Measurements from ENCODE around the gene ANKS1B. TPM values are rescaled to one million over a fixed set of nuclear protein-coding genes. Genes with fewer than 3 reads are reported as not detected.

The ANKS1B gene
- total and polyA plus RNA-seq, 9 donors: 1.4 to 5.6 (median 2.7) TPM

GRCh38 chr12:99201906-99202645 is 782.7 kb downstream of the ANKS1B start:
- H3K27ac ChIP-seq (ENCODE audit: low read length): no peak overlapping the region
- H3K4me3 ChIP-seq (ENCODE audit: low read length): no peak overlapping the region
- WGBS (ENCODE audit: insufficient coverage): no CpG with 5 or more reads among the region's 3 CpGs
- DNase-seq: no peak
- no peaks in the 10 kb centered on the region for H3K36me3 ChIP-seq (ENCODE audit: control insufficient read depth, insufficient read depth, low read length)
- H3K27me3 ChIP-seq (ENCODE audit: control insufficient read depth, insufficient read depth, low read length): no peaks in the 10 kb centered on the region
- no peaks in the 10 kb centered on the region for H3K4me1 ChIP-seq (ENCODE audit: control insufficient read depth, insufficient read depth, low read length)
- no peaks in the 10 kb centered on the region for H3K9me3 ChIP-seq (replicated peaks; ENCODE audit: control insufficient read depth, low read depth, low read length)

GRCh38 chr12:99200711-99201384 is 783.9 kb downstream of the ANKS1B start:
- Histone ChIP-seq H3K4me3 (ENCODE audit: low read length) (no peak overlapping the region), H3K36me3 (ENCODE audit: control insufficient read depth, insufficient read depth, low read length) (no peaks in the 10 kb centered on the region), H3K27ac (ENCODE audit: low read length) (no peak overlapping the region), H3K27me3 (ENCODE audit: control insufficient read depth, insufficient read depth, low read length) (no peaks in the 10 kb centered on the region), H3K4me1 (ENCODE audit: control insufficient read depth, insufficient read depth, low read length) (no peaks in the 10 kb centered on the region), H3K9me3 (replicated peaks; ENCODE audit: control insufficient read depth, low read depth, low read length) (no peaks in the 10 kb centered on the region)
- 0% methylated on average over 1 of the region's 1 CpG for WGBS (ENCODE audit: insufficient coverage)
- no peak for DNase-seq

- Histone ChIP-seq H3K4me3 (ENCODE audit: low read length) (no peak overlapping the region), H3K27ac (ENCODE audit: low read length) (no peak overlapping the region), H3K36me3 (ENCODE audit: control insufficient read depth, insufficient read depth, low read length) (no peaks in the 10 kb centered on the region), H3K27me3 (ENCODE audit: control insufficient read depth, insufficient read depth, low read length) (no peaks in the 10 kb centered on the region), H3K9me3 (replicated peaks; ENCODE audit: control insufficient read depth, low read depth, low read length) (no peaks in the 10 kb centered on the region), H3K4me1 (ENCODE audit: control insufficient read depth, insufficient read depth, low read length) (no peaks in the 10 kb centered on the region)
- no peak for DNase-seq
- no CpG with 5 or more reads among the region's 1 CpG for whole genome bisulfite sequencing (ENCODE audit: insufficient coverage)
Observed at GRCh38 chr12:99195474-99195873, 789.3 kb downstream of the ANKS1B start.

- no peaks in the 10 kb centered on the region for H3K27me3 ChIP-seq (ENCODE audit: control insufficient read depth, insufficient read depth, low read length)
- H3K9me3 ChIP-seq (replicated peaks; ENCODE audit: control insufficient read depth, low read depth, low read length): no peaks in the 10 kb centered on the region
- H3K36me3 ChIP-seq (ENCODE audit: control insufficient read depth, insufficient read depth, low read length): no peaks in the 10 kb centered on the region
- DNase-seq: no peak
- no peaks in the 10 kb centered on the region for H3K4me1 ChIP-seq (ENCODE audit: control insufficient read depth, insufficient read depth, low read length)
- whole genome bisulfite sequencing (ENCODE audit: insufficient coverage): no CpG with 5 or more reads among the region's 3 CpGs
- H3K4me3 ChIP-seq (ENCODE audit: low read length): no peak overlapping the region
- H3K27ac ChIP-seq (ENCODE audit: low read length): no peak overlapping the region
Observed at GRCh38 chr12:99192489-99192888, 792.2 kb downstream of the ANKS1B start.

GRCh38 chr12:99176871-99177270 is 807.9 kb downstream of the ANKS1B start:
- DNase-seq: no peak
- WGBS (ENCODE audit: insufficient coverage): no CpG with 5 or more reads among the region's 4 CpGs

GRCh38 chr12:99170461-99170860 is 814.3 kb downstream of the ANKS1B start:
- H3K9me3 ChIP-seq (replicated peaks; ENCODE audit: control insufficient read depth, low read depth, low read length): no peaks in the 10 kb centered on the region
- H3K4me3 ChIP-seq (ENCODE audit: low read length): no peak overlapping the region
- no peak for DNase-seq
- no peaks in the 10 kb centered on the region for H3K27me3 ChIP-seq (ENCODE audit: control insufficient read depth, insufficient read depth, low read length)
- no peak overlapping the region for H3K27ac ChIP-seq (ENCODE audit: low read length)
- no peaks in the 10 kb centered on the region for H3K36me3 ChIP-seq (ENCODE audit: control insufficient read depth, insufficient read depth, low read length)
- no CpG with 5 or more reads among the region's 5 CpGs for WGBS (ENCODE audit: insufficient coverage)
- H3K4me1 ChIP-seq (ENCODE audit: control insufficient read depth, insufficient read depth, low read length): no peaks in the 10 kb centered on the region

More at GRCh38 chr12:99176871-99177270, 807.9 kb downstream of the ANKS1B start:
- Histone ChIP-seq H3K36me3 (ENCODE audit: control insufficient read depth, insufficient read depth, low read length) (no peaks in the 10 kb centered on the region), H3K27me3 (ENCODE audit: control insufficient read depth, insufficient read depth, low read length) (no peaks in the 10 kb centered on the region), H3K4me1 (ENCODE audit: control insufficient read depth, insufficient read depth, low read length) (no peaks in the 10 kb centered on the region), H3K9me3 (replicated peaks; ENCODE audit: control insufficient read depth, low read depth, low read length) (no peaks in the 10 kb centered on the region), H3K4me3 (ENCODE audit: low read length) (no peak overlapping the region), H3K27ac (ENCODE audit: low read length) (no peak overlapping the region)

- H3K9me3 ChIP-seq (replicated peaks; ENCODE audit: control insufficient read depth, low read depth, low read length): no peaks in the 10 kb centered on the region
- no CpG with 5 or more reads among the region's 2 CpGs for WGBS (ENCODE audit: insufficient coverage)
- H3K36me3 ChIP-seq (ENCODE audit: control insufficient read depth, insufficient read depth, low read length): no peaks in the 10 kb centered on the region
- no peak overlapping the region for H3K27ac ChIP-seq (ENCODE audit: low read length)
- H3K4me1 ChIP-seq (ENCODE audit: control insufficient read depth, insufficient read depth, low read length): no peaks in the 10 kb centered on the region
- no peaks in the 10 kb centered on the region for H3K27me3 ChIP-seq (ENCODE audit: control insufficient read depth, insufficient read depth, low read length)
- H3K4me3 ChIP-seq (ENCODE audit: low read length): no peak overlapping the region
- DNase-seq: no peak
Observed at GRCh38 chr12:99170037-99170436, 814.7 kb downstream of the ANKS1B start.

- no peaks in the 10 kb centered on the region for H3K9me3 ChIP-seq (replicated peaks; ENCODE audit: control insufficient read depth, low read depth, low read length)
- H3K4me1 ChIP-seq (ENCODE audit: control insufficient read depth, insufficient read depth, low read length): no peaks in the 10 kb centered on the region
- no peak for DNase-seq
- H3K27ac ChIP-seq (ENCODE audit: low read length): no peak overlapping the region
- H3K4me3 ChIP-seq (ENCODE audit: low read length): no peak overlapping the region
- H3K36me3 ChIP-seq (ENCODE audit: control insufficient read depth, insufficient read depth, low read length): no peaks in the 10 kb centered on the region
- no peaks in the 10 kb centered on the region for H3K27me3 ChIP-seq (ENCODE audit: control insufficient read depth, insufficient read depth, low read length)
- no CpG with 5 or more reads among the region's 1 CpG for WGBS (ENCODE audit: insufficient coverage)
Observed at GRCh38 chr12:99157946-99158345, 826.8 kb downstream of the ANKS1B start.

GRCh38 chr12:99154983-99155336 is 829.8 kb downstream of the ANKS1B start:
- no peak overlapping the region for H3K27ac ChIP-seq (ENCODE audit: low read length)
- DNase-seq: no peak
- H3K4me3 ChIP-seq (ENCODE audit: low read length): no peak overlapping the region
- no peaks in the 10 kb centered on the region for H3K36me3 ChIP-seq (ENCODE audit: control insufficient read depth, insufficient read depth, low read length)
- no peaks in the 10 kb centered on the region for H3K4me1 ChIP-seq (ENCODE audit: control insufficient read depth, insufficient read depth, low read length)
- no peaks in the 10 kb centered on the region for H3K9me3 ChIP-seq (replicated peaks; ENCODE audit: control insufficient read depth, low read depth, low read length)
- no peaks in the 10 kb centered on the region for H3K27me3 ChIP-seq (ENCODE audit: control insufficient read depth, insufficient read depth, low read length)
- WGBS (ENCODE audit: insufficient coverage): no CpG with 5 or more reads among the region's 6 CpGs

GRCh38 chr12:99154216-99154982 is 830.3 kb downstream of the ANKS1B start:
- Histone ChIP-seq H3K27me3 (ENCODE audit: control insufficient read depth, insufficient read depth, low read length) (no peaks in the 10 kb centered on the region), H3K4me1 (ENCODE audit: control insufficient read depth, insufficient read depth, low read length) (no peaks in the 10 kb centered on the region), H3K36me3 (ENCODE audit: control insufficient read depth, insufficient read depth, low read length) (no peaks in the 10 kb centered on the region), H3K9me3 (replicated peaks; ENCODE audit: control insufficient read depth, low read depth, low read length) (no peaks in the 10 kb centered on the region), H3K4me3 (ENCODE audit: low read length) (no peak overlapping the region), H3K27ac (ENCODE audit: low read length) (no peak overlapping the region)
- WGBS (ENCODE audit: insufficient coverage): 60% methylated on average over 10 of the region's 17 CpGs
- peak; percentile 7 for DNase-seq

Measured in muscle of leg (tissue), 11 donors.